Transverse colon (tissue), 4 donors: ENCODE measurements around the gene PDE4C. TPM values are rescaled to one million over a fixed set of nuclear protein-coding genes. Genes with fewer than 3 reads are reported as not detected.
A peak's percentile ranks its signal among the peaks of the same experiment; 100 is the strongest.

ENCODE experiments used
- DNase-seq: peaks from one replicate; pipeline ENCODE4 v3.0.0-alpha.2; 2019
- H3K27ac ChIP-seq, 4 donors: fragments of 200-600 bp; sonication (generic); 2 replicates each; pipeline ENCODE4 v1.5.1; 2016 to 2018; ENCODE audit warnings: inconsistent platforms in 4 of 4
- H3K27me3 ChIP-seq: fragments of 200-600 bp; sonication (generic); 2 replicates; pipeline ENCODE4 v1.5.1; 2017; ENCODE audit warnings: inconsistent platforms
- H3K36me3 ChIP-seq, 4 donors: fragments of 200-600 bp; sonication (generic); 2 replicates each; pipeline ENCODE4 v1.5.1; 2017 to 2019; ENCODE audit warnings: inconsistent platforms in 4 of 4
- H3K4me1 ChIP-seq, 4 donors: fragments of 200-600 bp; sonication (generic); 2 replicates each; pipeline ENCODE4 v1.5.1; 2017 to 2020; ENCODE audit warnings: inconsistent platforms in 4 of 4
- H3K4me3 ChIP-seq, 4 donors: fragments of 200-600 bp; sonication (generic); 1 replicate in 1 of 4; 2 replicates in 3 of 4; pipeline versions ENCODE4 v1.5.1 to v1.6.1; 2017 to 2019; ENCODE audit warnings: inconsistent platforms in 4 of 4
- H3K9me3 ChIP-seq, 2 donors: fragments of 200-600 bp; sonication (generic); 2 replicates each; pipeline ENCODE4 v1.5.1; 2017 to 2019; ENCODE audit warnings: inconsistent platforms in 2 of 2
- CTCF ChIP-seq, 5 experiments: fragments of 200-600 bp in 3 of 5; fragments of 450-650 bp in 2 of 5; sonication (generic) in 3 of 5; IDR thresholded peaks; 1 replicate in 2 of 5; 2 replicates in 3 of 5; pipeline ENCODE4 v1.5.1; 2016 to 2017; ENCODE audit warnings: antibody characterized with exemption in 5 of 5, inconsistent platforms in 3 of 5, mild to moderate bottlenecking in 2 of 5, moderate library complexity in 1 of 5
- EP300 ChIP-seq: sonication (generic); formaldehyde crosslinking; IDR thresholded peaks from one replicate; pipeline ENCODE4 v1.6.1; 2017; ENCODE audit warnings: antibody characterized with exemption, low read depth
- POLR2A ChIP-seq: fragments of 450-650 bp; IDR thresholded peaks from one replicate; pipeline ENCODE4 v1.6.1; 2016; ENCODE audit warnings: antibody characterized with exemption, mild to moderate bottlenecking, moderate library complexity
- POLR2AphosphoS5 ChIP-seq, 3 donors: sonication (generic); formaldehyde crosslinking; IDR thresholded peaks; one replicate each; pipeline ENCODE4 v1.6.1; 2016; ENCODE audit warnings: antibody characterized with exemption in 3 of 3
- WGBS, 2 donors: methylation state at CpG; one replicate each; pipeline ENCODE4 v1.1.5; 2018; ENCODE audit warnings: low coverage in 1 of 2; 5-methylcytosine and 5-hydroxymethylcytosine counted together
- in situ Hi-C, 4 donors: fragments of 200-750 bp; cut with MboI; loops; one replicate each; pipeline versions ENCODE4 v1.15.0 to v1.15.1; 2017; ENCODE audit warnings: low sequenced_read_pairs in 3 of 4, low pct_ligation_motif_present in 1 of 4, low pct_unique_long_range_greater_than_20kb in 1 of 4
- intact Hi-C: fragments of 100-400 bp; cut with DNase I; formaldehyde crosslinking; loops from one replicate; pipeline ENCODE4 v1.15.1; 2023; ENCODE audit warnings: low total_unique reads
- total RNA-seq, 4 donors: library from RNA; depleted of rRNA; stranded (reverse); fragments of >200 nt; gene quantifications; one replicate each; pipeline ENCODE4 v1.1.0, GENCODE V29; 2016

The PDE4C gene
- total RNA-seq, 4 donors from 2014 or later = 3.0 to 18.3 (median 7.7) TPM

GRCh38 chr19:18202778-18203407, 23.3 kb downstream of the PDE4C start:
- WGBS, 2 donors = 4% methylated on average over 32 of the region's 32 CpGs; no CpG with 5 or more reads in 1 of the 2 donors
- no peaks in the 10 kb centered on the region for H3K9me3 ChIP-seq
- in situ Hi-C loops = loop anchor here in 1 of 4 donors (25.0 kb wide), 1 partner anchor 134 kb away; the partner anchor contains the start of gene PGPEP1
- peak overlapping the region in 3 of 4 donors; percentile 80 to 90 (median 88) for H3K27ac ChIP-seq
- DNase-seq = peak; percentile 35
- peak overlapping the region in 3 of 4 donors; percentile 66 to 76 (median 74) for H3K4me3 ChIP-seq
- peaks cover 0 to 6% (median 0%) of the 10 kb centered on the region in 4 donors for H3K36me3 ChIP-seq
- TF ChIP-seq POLR2A (no peak), POLR2AphosphoS5 (IDR thresholded peaks at IDR 0.05) (no peak), CTCF (IDR thresholded peaks at IDR 0.05) (peak in 3 of 5 experiments; percentile 13 to 25 (median 19))
- peaks cover 0 to 27% (median 23%) of the 10 kb centered on the region in 4 donors for H3K4me1 ChIP-seq
- intact Hi-C loops = loop anchor here (10.0 kb wide), 1 partner anchor 212 kb away; the partner anchor contains the start of gene SSBP4
- H3K27me3 ChIP-seq = no peaks in the 10 kb centered on the region

- Histone ChIP-seq H3K4me3 (no peak overlapping the region), H3K9me3 (no peaks in the 10 kb centered on the region), H3K27ac (peak overlapping the region in 1 of 4 donors; percentile 90), H3K4me1 (peaks cover 0 to 27% (median 23%) of the 10 kb centered on the region in 4 donors), H3K27me3 (no peaks in the 10 kb centered on the region), H3K36me3 (peaks cover 0 to 6% (median 0%) of the 10 kb centered on the region in 4 donors)
- TF ChIP-seq POLR2AphosphoS5 (IDR thresholded peaks at IDR 0.05) = no peak
- no peak for TF ChIP-seq CTCF (IDR thresholded peaks at IDR 0.05)
- no peak for TF ChIP-seq EP300
- TF ChIP-seq POLR2A = no peak
- no peak for DNase-seq
- WGBS, 2 donors = 86% methylated on average over 24 of the region's 24 CpGs; no CpG with 5 or more reads in 1 of the 2 donors
- in situ Hi-C loops = loop anchor here in 1 of 4 donors (25.0 kb wide), 1 partner anchor 135 kb away; the partner anchor contains the start of gene PGPEP1
- intact Hi-C loops = loop anchor here (10.0 kb wide), 1 partner anchor 212 kb away; the partner anchor contains the start of gene SSBP4
Observed at GRCh38 chr19:18202397-18202777, 23.9 kb downstream of the PDE4C start.

GRCh38 chr19:18198374-18198773, 27.9 kb downstream of the PDE4C start:
- Histone ChIP-seq H3K9me3 (no peaks in the 10 kb centered on the region), H3K4me3 (no peak overlapping the region), H3K4me1 (peaks cover 14 to 27% (median 25%) of the 10 kb centered on the region in 4 donors), H3K27me3 (no peaks in the 10 kb centered on the region), H3K36me3 (peaks cover 0 to 6% (median 0%) of the 10 kb centered on the region in 4 donors), H3K27ac (no peak overlapping the region)
- 92 to 94% methylated on average over 2 to 6 of the region's 6 CpGs for WGBS, 2 donors
- TF ChIP-seq CTCF (IDR thresholded peaks at IDR 0.05) = no peak
- no peak for TF ChIP-seq POLR2AphosphoS5 (IDR thresholded peaks at IDR 0.05)
- TF ChIP-seq EP300 = no peak
- no peak for TF ChIP-seq POLR2A
- in situ Hi-C loops (no loop called here), intact Hi-C loops (no loop called here)
- no peak for DNase-seq

- no peak for DNase-seq
- in situ Hi-C loops = no loop called here
- Histone ChIP-seq H3K27ac (no peak overlapping the region), H3K4me3 (no peak overlapping the region), H3K4me1 (peaks cover 14 to 23% (median 21%) of the 10 kb centered on the region in 4 donors), H3K27me3 (no peaks in the 10 kb centered on the region), H3K36me3 (peaks cover 0 to 6% (median 0%) of the 10 kb centered on the region in 4 donors), H3K9me3 (no peaks in the 10 kb centered on the region)
- intact Hi-C loops = no loop called here
- TF ChIP-seq POLR2AphosphoS5 (IDR thresholded peaks at IDR 0.05) (no peak), CTCF (IDR thresholded peaks at IDR 0.05) (no peak), EP300 (no peak), POLR2A (no peak)
- 79 to 80% methylated on average over 1 to 6 of the region's 6 CpGs for WGBS, 2 donors
Observed at GRCh38 chr19:18197941-18198340, 28.3 kb downstream of the PDE4C start.
